Gastroesophageal sphincter (tissue), 3 donors: ENCODE measurements around the gene HOXD8.

Source experiments
- POLR2A ChIP-seq, 2 donors: fragments of 450-650 bp; IDR thresholded peaks; one replicate each; pipeline ENCODE4 v1.6.1; 2017; ENCODE audit warnings: antibody characterized with exemption in 2 of 2, mild to moderate bottlenecking in 2 of 2, moderate library complexity in 1 of 2
- TF ChIP-seq, protein P1 (sequence below), 4 experiments: fragments of 200-600 bp in 2 of 4; fragments of 450-650 bp in 2 of 4; sonication (generic) in 1 of 4; IDR thresholded peaks; one replicate each; pipeline ENCODE4 v1.5.1; 2017 to 2019; ENCODE audit warnings: antibody characterized with exemption in 4 of 4, mild to moderate bottlenecking in 2 of 4, moderate library complexity in 2 of 4

DNA sequence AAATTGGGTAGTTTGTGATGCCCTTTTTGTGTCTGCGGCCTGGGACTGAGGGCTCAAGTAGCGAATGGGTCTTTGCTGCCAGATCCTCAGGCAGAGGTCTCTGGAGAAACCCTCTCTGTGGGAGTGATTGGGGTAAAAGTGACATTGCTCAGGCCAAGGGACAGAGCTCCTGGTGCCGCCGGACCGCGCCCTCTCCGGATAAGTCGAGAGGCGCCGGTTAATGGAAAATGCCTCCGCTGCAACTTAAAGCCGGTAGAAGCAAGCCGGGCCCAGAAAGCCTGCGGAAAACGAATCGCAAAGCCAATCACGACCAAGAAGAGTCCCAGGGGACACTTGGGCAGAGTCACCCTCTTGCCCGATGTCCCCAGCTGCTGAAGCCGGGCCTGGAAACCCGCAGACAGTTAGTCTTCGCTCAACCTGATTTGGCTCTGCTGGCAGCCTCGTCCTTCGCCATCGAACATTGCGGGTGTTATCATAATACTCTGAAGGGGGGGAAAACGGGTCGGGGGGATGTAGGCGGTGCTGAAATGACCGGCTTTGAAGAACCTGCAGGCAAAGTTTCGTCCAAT lies 30.3 kb upstream of the HOXD8 start:
- TF ChIP-seq, protein P1, sequence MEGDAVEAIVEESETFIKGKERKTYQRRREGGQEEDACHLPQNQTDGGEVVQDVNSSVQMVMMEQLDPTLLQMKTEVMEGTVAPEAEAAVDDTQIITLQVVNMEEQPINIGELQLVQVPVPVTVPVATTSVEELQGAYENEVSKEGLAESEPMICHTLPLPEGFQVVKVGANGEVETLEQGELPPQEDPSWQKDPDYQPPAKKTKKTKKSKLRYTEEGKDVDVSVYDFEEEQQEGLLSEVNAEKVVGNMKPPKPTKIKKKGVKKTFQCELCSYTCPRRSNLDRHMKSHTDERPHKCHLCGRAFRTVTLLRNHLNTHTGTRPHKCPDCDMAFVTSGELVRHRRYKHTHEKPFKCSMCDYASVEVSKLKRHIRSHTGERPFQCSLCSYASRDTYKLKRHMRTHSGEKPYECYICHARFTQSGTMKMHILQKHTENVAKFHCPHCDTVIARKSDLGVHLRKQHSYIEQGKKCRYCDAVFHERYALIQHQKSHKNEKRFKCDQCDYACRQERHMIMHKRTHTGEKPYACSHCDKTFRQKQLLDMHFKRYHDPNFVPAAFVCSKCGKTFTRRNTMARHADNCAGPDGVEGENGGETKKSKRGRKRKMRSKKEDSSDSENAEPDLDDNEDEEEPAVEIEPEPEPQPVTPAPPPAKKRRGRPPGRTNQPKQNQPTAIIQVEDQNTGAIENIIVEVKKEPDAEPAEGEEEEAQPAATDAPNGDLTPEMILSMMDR (IDR thresholded peaks at IDR 0.05): no peak
- no peak for TF ChIP-seq POLR2A (IDR thresholded peaks at IDR 0.05)
